Pancreas (tissue), 10 donors: ENCODE results near the gene LMF2. TPM values are rescaled to one million over a fixed set of nuclear protein-coding genes. Genes with fewer than 3 reads are reported as not detected.

Source experiments
- ATAC-seq, 4 donors: fragments of 200-7000 bp; cut with Tn5 transposase; one replicate each; pipeline versions ENCODE4 v1.8.0 to v1.9.1; 2020; ENCODE audit warnings: mild to moderate bottlenecking in 4 of 4, moderate library complexity in 4 of 4
- DNase-seq, 6 donors: peaks; one replicate each; pipeline ENCODE4 v3.0.0-alpha.2; 2020
- FAIRE-seq: peaks from 2 replicates; lab custom pipeline; 2012; peaks lifted over from hg19 to GRCh38; lab: Jason Lieb, UNC
- H3K27ac ChIP-seq, 4 donors: fragments of 200-600 bp; sonication (generic); 1 replicate in 3 of 4; 2 replicates in 1 of 4; pipeline versions ENCODE4 v1.5.0 to v1.8.0; 2020
- H3K27me3 ChIP-seq, 4 donors: fragments of 200-600 bp; one replicate each; pipeline ENCODE4 v1.8.0; 2021
- H3K36me3 ChIP-seq, 3 donors: fragments of 200-600 bp; sonication (generic) in 1 of 3; one replicate each; pipeline versions ENCODE4 v1.5.0 to v1.8.0; 2020 to 2021
- H3K4me1 ChIP-seq, 3 donors: fragments of 200-600 bp; one replicate each; pipeline ENCODE4 v1.8.0; 2021
- H3K4me3 ChIP-seq, 4 donors: fragments of 200-600 bp; sonication (generic) in 2 of 4; one replicate each; pipeline versions ENCODE4 v1.5.0 to v1.8.0; 2020 to 2021
- H3K9me3 ChIP-seq, 4 donors: fragments of 200-600 bp; one replicate each; pipeline ENCODE4 v1.8.0; 2021
- CTCF ChIP-seq, 4 donors: fragments of 200-600 bp; sonication (generic) in 3 of 4; IDR thresholded peaks; one replicate each; pipeline versions ENCODE4 v1.5.0 to v1.8.0; 2021; ENCODE audit warnings: antibody characterized with exemption in 4 of 4
- WGBS, 2 donors: extraction: QIAGEN DNeasy Blood & Tissue Kit; methylation state at CpG; one replicate each; pipeline ENCODE4 v1.1.7; 2013; 5-methylcytosine and 5-hydroxymethylcytosine counted together
- intact Hi-C, 3 donors: fragments of 100-400 bp; cut with DNase I; formaldehyde crosslinking; loops; one replicate each; pipeline versions ENCODE4 v1.11.1 to v1.14.2; 2022
- polyA plus RNA-seq, 2 donors: library from polyadenylated mRNA; stranded (reverse); fragments of 200-250 nt; gene quantifications; one replicate each; pipeline ENCODE4 v1.2.3, GENCODE V29; 2013
- total RNA-seq, 6 donors: library from RNA; stranded (reverse); fragmentation: NEBNext Ultra II Directional in 4 of 6; extraction: Animal tissue kit (Norgen Biotek cat#: 25700) in 4 of 6; gene quantifications; one replicate each; pipeline versions ENCODE4 v1.2.1 to v1.2.4, GENCODE V29; 2021 to 2023
- donor health status: healthy with polysubstance abuse.
- donor health status: DM: no; HTN: no; CAD: no; lungs with moderate emphysema.
- donor health status: DM: no; HTN: no; CAD: no.
- donor health status: control.
- donor health status: control.
- donor health status: Bipolar disorder and iron deficiency.
- donor health status: DM: yes; HTN: yes; CAD: no.
- donor health status: DM: no; HTN: no; CAD: no.
- donor health status: DM: no; HTN: no; CAD: no.
- donor health status: DM: yes; HTN: yes; CAD: no.

The LMF2 gene
- total and polyA plus RNA-seq, 8 donors: 50.3 to 175 (median 135) TPM

GRCh38 chr22:50463188-50463900 lies 44.2 kb downstream of the LMF2 start:
- Histone ChIP-seq H3K4me1 (no peaks in the 10 kb centered on the region), H3K36me3 (peaks cover 9 to 89% (median 74%) of the 10 kb centered on the region in 3 donors), H3K4me3 (no peak overlapping the region), H3K9me3 (no peaks in the 10 kb centered on the region), H3K27ac (no peak overlapping the region), H3K27me3 (no peaks in the 10 kb centered on the region)
- 92 to 93% methylated on average over 28 of the region's 28 CpGs for WGBS, 2 donors
- TF ChIP-seq CTCF (IDR thresholded peaks at IDR 0.05): no peak
- ATAC-seq (no peak), DNase-seq (no peak), FAIRE-seq (no peak)
- intact Hi-C loops: loop anchor here in 1 of 3 donors (10.0 kb wide), 1 partner anchor 49 kb away; no protein-coding TSS in a partner anchor

- no peak for DNase-seq
- TF ChIP-seq CTCF (IDR thresholded peaks at IDR 0.05): no peak
- ATAC-seq: no peak
- intact Hi-C loops: loop anchor here in 1 of 3 donors (10.0 kb wide), 1 partner anchor 47 kb away; no protein-coding TSS in a partner anchor
- no peak overlapping the region for H3K4me3 ChIP-seq
- FAIRE-seq: no peak
- H3K27me3 ChIP-seq: no peaks in the 10 kb centered on the region
- H3K27ac ChIP-seq: no peak overlapping the region
- H3K9me3 ChIP-seq: no peaks in the 10 kb centered on the region
- peaks cover 9 to 81% (median 72%) of the 10 kb centered on the region in 3 donors for H3K36me3 ChIP-seq
- H3K4me1 ChIP-seq: no peaks in the 10 kb centered on the region
- WGBS, 2 donors: 94 to 95% methylated on average over 30 of the region's 30 CpGs
Measured at GRCh38 chr22:50461979-50462540, 45.4 kb downstream of the LMF2 start.

- H3K27ac ChIP-seq: no peak overlapping the region
- no peak overlapping the region for H3K4me3 ChIP-seq
- no peak for DNase-seq
- 95 to 96% methylated on average over 24 to 26 of the region's 26 CpGs for WGBS, 2 donors
- ATAC-seq: no peak
- TF ChIP-seq CTCF (IDR thresholded peaks at IDR 0.05): no peak
- H3K27me3 ChIP-seq: no peaks in the 10 kb centered on the region
- H3K36me3 ChIP-seq: peaks cover 9 to 77% (median 70%) of the 10 kb centered on the region in 3 donors
- no peaks in the 10 kb centered on the region for H3K9me3 ChIP-seq
- FAIRE-seq: no peak
- H3K4me1 ChIP-seq: no peaks in the 10 kb centered on the region
- intact Hi-C loops: loop anchor here in 1 of 3 donors (10.0 kb wide), 1 partner anchor 47 kb away; no protein-coding TSS in a partner anchor
Measured at GRCh38 chr22:50461536-50461935, 46.0 kb downstream of the LMF2 start.

- no peak for TF ChIP-seq CTCF (IDR thresholded peaks at IDR 0.05)
- FAIRE-seq (no peak), DNase-seq (no peak), ATAC-seq (no peak)
- H3K4me1 ChIP-seq: no peaks in the 10 kb centered on the region
- intact Hi-C loops: loop anchor here in 1 of 3 donors (10.0 kb wide), 1 partner anchor 46 kb away; no protein-coding TSS in a partner anchor
- no peak overlapping the region for H3K4me3 ChIP-seq
- no peaks in the 10 kb centered on the region for H3K27me3 ChIP-seq
- no peak overlapping the region for H3K27ac ChIP-seq
- peaks cover 8 to 77% (median 67%) of the 10 kb centered on the region in 3 donors for H3K36me3 ChIP-seq
- no peaks in the 10 kb centered on the region for H3K9me3 ChIP-seq
- 94 to 96% methylated on average over 17 of the region's 17 CpGs for WGBS, 2 donors
Measured at GRCh38 chr22:50460938-50461337, 46.6 kb downstream of the LMF2 start.
